HCT116 (cell line): ENCODE measurements around the gene POLN. TPM values are rescaled to one million over a fixed set of nuclear protein-coding genes. Genes with fewer than 3 reads are reported as not detected.

Source experiments
- ATAC-seq: fragments of 200-7000 bp; cut with Tn5 transposase; 2 replicates; pipeline ENCODE4 v1.9.1; 2020; ENCODE audit warnings: mild to moderate bottlenecking, moderate library complexity
- BruUV-seq: library from RNA; stranded (reverse); fragments of 400-500 nt; replicated peaks from 2 replicates; lab custom pipeline; 2021; lab: Mats Ljungman, UMichigan
- CTCF ChIA-PET: fragments of 300-600 bp; sonication (Branson Sonifier 250); formaldehyde crosslinking; loops from one replicate; lab custom pipeline; 2021; ENCODE audit warnings: antibody characterized with exemption; lab: Charles Lee
- POLR2A ChIA-PET: fragments of 300-600, 350-600 bp; sonication (Branson Sonifier 250); formaldehyde crosslinking; loops from one replicate; lab custom pipeline; 2021; ENCODE audit warnings: antibody characterized with exemption; lab: Charles Lee
- RAD21 ChIA-PET, 2 experiments: fragments of 300-600 bp; sonication (Branson Sonifier 250); formaldehyde crosslinking; loops; one replicate each; lab custom pipeline; 2023; ENCODE audit warnings: low total read pairs in 2 of 2; ENCODE audit not compliant: uncharacterized antibody in 2 of 2, unreplicated experiment in 2 of 2, low non-redundant PET in 1 of 2; lab: Charles Lee
- DNase-seq: peaks from one replicate; pipeline ENCODE4 v3.0.0-alpha.2; 2010; ENCODE audit warnings: low read depth, low spot score
- H2AFZ ChIP-seq: fragments of 200-600 bp; shearing (Covaris generic), sonication (generic); 2 replicates; pipeline ENCODE4 v1.6.1; 2017; ENCODE audit warnings: low read depth, mixed run types, mixed read lengths, antibody characterized with exemption, low read length; ENCODE audit not compliant: poor library complexity, severe bottlenecking
- H3K27ac ChIP-seq: 2 replicates; pipeline ENCODE4 v1.5.1; 2012; ENCODE audit warnings: low read depth, low read length
- H3K27me3 ChIP-seq: fragments of 200-600 bp; sonication (generic); 2 replicates; pipeline ENCODE4 v1.6.1; 2016; ENCODE audit warnings: mixed run types, low read length, mixed read lengths; ENCODE audit not compliant: insufficient read depth
- H3K36me3 ChIP-seq, 2 experiments: fragments of 200-500 bp in 1 of 2; fragments of 200-600 bp in 1 of 2; sonication (Bioruptor generic) in 1 of 2; sonication (generic) in 1 of 2; 2 replicates each; pipeline versions ENCODE4 v1.5.1 to v1.6.1; 2014 to 2016; ENCODE audit warnings: low read length in 2 of 2, inconsistent platforms in 1 of 2, mixed read lengths in 1 of 2, mixed run types in 1 of 2; ENCODE audit not compliant: insufficient read depth in 2 of 2, control insufficient read depth in 1 of 2
- H3K4me1 ChIP-seq, 2 experiments: fragments of 200-600 bp in 1 of 2; sonication (generic) in 1 of 2; 2 replicates each; pipeline versions ENCODE4 v1.5.1 to v1.6.1; 2012 to 2017; ENCODE audit warnings: low read length in 2 of 2, inconsistent platforms in 1 of 2, mild to moderate bottlenecking in 1 of 2, mixed read lengths in 1 of 2, mixed run types in 1 of 2, moderate library complexity in 1 of 2; ENCODE audit not compliant: insufficient read depth in 2 of 2, control insufficient read depth in 1 of 2
- H3K4me2 ChIP-seq: fragments of 200-600 bp; sonication (generic); 2 replicates; pipeline ENCODE4 v1.6.1; 2017; ENCODE audit warnings: mixed run types, low read length, mixed read lengths
- H3K4me3 ChIP-seq, 2 experiments: fragments of 200-600 bp in 1 of 2; sonication (generic) in 1 of 2; replicated peaks in 1 of 2; 2 replicates each; pipeline ENCODE4 v1.5.1; 2011 to 2016; ENCODE audit warnings: low read length in 2 of 2, control low read depth in 1 of 2, low read depth in 1 of 2, mild to moderate bottlenecking in 1 of 2, mixed read lengths in 1 of 2, mixed run types in 1 of 2
- H3K79me2 ChIP-seq: fragments of 200-600 bp; sonication (generic); 2 replicates; pipeline ENCODE4 v1.6.1; 2017; ENCODE audit warnings: mild to moderate bottlenecking, mixed run types, low read length, moderate library complexity, mixed read lengths; ENCODE audit not compliant: insufficient read depth
- H3K9ac ChIP-seq: fragments of 200-600 bp; sonication (generic); 2 replicates; pipeline ENCODE4 v1.6.1; 2016; ENCODE audit warnings: low read length, mixed read lengths
- H3K9me2 ChIP-seq: fragments of 200-600 bp; sonication (generic), shearing (Covaris generic); 2 replicates; pipeline ENCODE4 v1.6.1; 2017; ENCODE audit warnings: mixed run types, mild to moderate bottlenecking, moderate library complexity; ENCODE audit not compliant: insufficient read depth
- H3K9me3 ChIP-seq, 2 experiments: fragments of 200-500 bp in 1 of 2; fragments of 200-600 bp in 1 of 2; sonication (Bioruptor generic) in 1 of 2; sonication (generic) in 1 of 2; 2 replicates each; pipeline ENCODE4 v1.6.1; 2014 to 2017; ENCODE audit warnings: low read length in 2 of 2, mixed read lengths in 2 of 2, inconsistent platforms in 1 of 2, low read depth in 1 of 2, mild to moderate bottlenecking in 1 of 2, mixed run types in 1 of 2, moderate library complexity in 1 of 2; ENCODE audit not compliant: control insufficient read depth in 1 of 2, insufficient read depth in 1 of 2
- H4K20me1 ChIP-seq: fragments of 200-600 bp; sonication (generic), shearing (Covaris generic); 2 replicates; pipeline ENCODE4 v1.6.1; 2017; ENCODE audit warnings: mixed run types, mild to moderate bottlenecking, moderate library complexity; ENCODE audit not compliant: insufficient read depth
- CBX3 ChIP-seq: IDR thresholded peaks from 2 replicates; pipeline ENCODE4 v1.6.1; 2012; ENCODE audit warnings: low read depth
- CEBPB ChIP-seq: IDR thresholded peaks from 2 replicates; pipeline ENCODE4 v1.6.1; 2012; ENCODE audit warnings: low read depth
- EGR1 ChIP-seq: IDR thresholded peaks from 2 replicates; pipeline ENCODE4 v1.6.1; 2012; ENCODE audit warnings: low read depth
- ELF1 ChIP-seq: IDR thresholded peaks from 2 replicates; pipeline ENCODE4 v1.6.1; 2012; ENCODE audit warnings: low read depth, borderline replicate concordance
- EZH2phosphoT487 ChIP-seq: fragments of 200-600 bp; IDR thresholded peaks from 2 replicates; pipeline ENCODE4 v1.6.1; 2018; ENCODE audit warnings: antibody characterized with exemption, borderline replicate concordance
- JUND ChIP-seq: IDR thresholded peaks from 2 replicates; pipeline ENCODE4 v1.6.1; 2012
- POLR2A ChIP-seq: IDR thresholded peaks from 2 replicates; pipeline ENCODE4 v1.7.0; 2011; ENCODE audit warnings: borderline replicate concordance; ENCODE audit not compliant: insufficient read depth, insufficient read length; ENCODE audit errors: extremely low read depth
- POLR2AphosphoS5 ChIP-seq: IDR thresholded peaks from 2 replicates; pipeline ENCODE4 v1.6.1; 2011; ENCODE audit warnings: mild to moderate bottlenecking, low read depth, low read length, moderate library complexity
- RAD21 ChIP-seq: IDR thresholded peaks from 2 replicates; pipeline ENCODE4 v1.6.1; 2012; ENCODE audit warnings: low read depth, mild to moderate bottlenecking
- SP1 ChIP-seq: IDR thresholded peaks from 2 replicates; pipeline ENCODE4 v1.6.1; 2012; ENCODE audit warnings: low read depth
- YY1 ChIP-seq: IDR thresholded peaks from 2 replicates; pipeline ENCODE4 v1.6.1; 2011; ENCODE audit warnings: low read length, low read depth, moderate library complexity, mild to moderate bottlenecking; ENCODE audit not compliant: insufficient replicate concordance; ENCODE audit errors: extremely low read depth
- ZFX ChIP-seq: fragments of 450-650 bp; IDR thresholded peaks from 2 replicates; pipeline ENCODE4 v1.6.1; 2017
- ZNF274 ChIP-seq: fragments of 200-500 bp; sonication (Bioruptor generic); IDR thresholded peaks from 2 replicates; pipeline ENCODE4 v1.6.1; 2014; ENCODE audit warnings: mild to moderate bottlenecking, low read depth, low read length, inconsistent platforms
- intact Hi-C: fragments of 100-400 bp; cut with micrococcal nuclease; formaldehyde crosslinking; loops from 2 replicates; pipeline ENCODE4 v1.10.0; 2022
- total RNA-seq: library from RNA; stranded (reverse); gene quantifications from one replicate; pipeline ENCODE4 v1.2.1, GENCODE V29; 2021; ENCODE audit not compliant: unreplicated experiment
- TF ChIP-seq, protein P1 (sequence below): IDR thresholded peaks from 2 replicates; pipeline ENCODE4 v1.6.1; 2011; ENCODE audit warnings: mild to moderate bottlenecking, low read length, moderate library complexity; ENCODE audit not compliant: insufficient replicate concordance; ENCODE audit errors: extremely low read depth
- TF ChIP-seq, protein P2 (sequence below), 3 experiments: fragments of 200-600 bp in 1 of 3; sonication (generic) in 1 of 3; IDR thresholded peaks in 2 of 3; conservative IDR thresholded peaks in 1 of 3; 2 replicates each; pipeline ENCODE4 v1.5.1; 2012 to 2017; ENCODE audit warnings: low read depth in 2 of 3, low read length in 2 of 3, antibody characterized with exemption in 1 of 3, borderline replicate concordance in 1 of 3, control low read depth in 1 of 3, mild to moderate bottlenecking in 1 of 3, mixed read lengths in 1 of 3, mixed run types in 1 of 3, moderate library complexity in 1 of 3; ENCODE audit not compliant: insufficient read depth in 1 of 3

Gene POLN
- total RNA-seq, 1 experiment from 2014 or later, result 3.1 TPM

DNA sequence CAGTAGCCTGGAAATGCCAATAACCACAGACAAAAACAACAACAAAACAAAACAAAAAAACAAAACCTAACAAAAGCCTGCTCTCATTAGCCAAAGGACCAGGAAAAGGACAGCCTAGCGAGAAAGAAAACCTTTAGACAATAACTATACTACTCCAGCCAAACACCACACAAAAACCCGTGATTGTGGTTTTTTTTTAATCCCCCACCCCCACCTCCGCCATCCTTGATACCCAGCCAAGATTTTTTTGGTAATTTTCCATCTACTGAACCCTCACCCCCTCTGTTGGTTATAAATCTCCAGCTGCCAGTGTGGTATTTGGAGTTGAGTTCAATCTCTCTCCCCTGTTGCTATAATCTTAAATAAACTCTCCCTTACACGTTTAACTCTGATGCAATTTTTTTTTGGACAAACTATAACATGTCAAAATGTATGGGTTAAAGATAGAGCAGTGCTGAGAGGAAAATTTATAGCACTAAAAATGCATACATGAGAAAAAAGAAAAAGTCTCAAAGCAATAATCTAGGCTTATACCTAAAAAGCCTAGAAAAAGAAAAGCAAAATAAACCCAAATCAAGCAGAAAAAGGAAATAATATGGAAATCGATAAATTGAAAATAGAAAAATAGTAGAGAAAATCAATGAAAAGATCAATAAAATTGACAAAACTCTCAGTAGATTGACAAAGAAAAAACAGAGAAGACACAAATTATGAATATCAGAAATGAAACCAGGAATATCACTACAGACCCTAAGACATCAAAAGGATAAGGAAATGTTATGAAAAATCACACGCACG lies 99.1 kb downstream of the POLN start:
- BruUV-seq, result no TSS peak
- ATAC-seq, result no peak
- ChIA-PET RAD21 (no interaction called here), POLR2A (no interaction called here)
- Histone ChIP-seq H3K36me3 (no peaks in the 10 kb centered on the region), H3K4me1 (peaks cover 3 to 13% of the 10 kb centered on the region in 2 experiments; a peak in 3 of 4 replicates), H3K9me3 (no peaks in the 10 kb centered on the region), H4K20me1 (no peaks in the 10 kb centered on the region), H3K9ac (no peak overlapping the region), H3K79me2 (no peaks in the 10 kb centered on the region), H3K27ac (no peak overlapping the region), H3K4me3 (no peak overlapping the region), H3K4me2 (no peak overlapping the region)
- intact Hi-C loops, result no loop called here
- DNase-seq, result no peak
- TF ChIP-seq POLR2A, result no peak
- TF ChIP-seq EGR1, result no peak
- TF ChIP-seq, all 23 proteins: peak for 0
- H2AFZ ChIP-seq, result no peak overlapping the region
- no peaks in the 10 kb centered on the region for H3K27me3 ChIP-seq
- H3K9me2 ChIP-seq, result no peaks in the 10 kb centered on the region
- CTCF ChIA-PET, result no interaction called here

DNA sequence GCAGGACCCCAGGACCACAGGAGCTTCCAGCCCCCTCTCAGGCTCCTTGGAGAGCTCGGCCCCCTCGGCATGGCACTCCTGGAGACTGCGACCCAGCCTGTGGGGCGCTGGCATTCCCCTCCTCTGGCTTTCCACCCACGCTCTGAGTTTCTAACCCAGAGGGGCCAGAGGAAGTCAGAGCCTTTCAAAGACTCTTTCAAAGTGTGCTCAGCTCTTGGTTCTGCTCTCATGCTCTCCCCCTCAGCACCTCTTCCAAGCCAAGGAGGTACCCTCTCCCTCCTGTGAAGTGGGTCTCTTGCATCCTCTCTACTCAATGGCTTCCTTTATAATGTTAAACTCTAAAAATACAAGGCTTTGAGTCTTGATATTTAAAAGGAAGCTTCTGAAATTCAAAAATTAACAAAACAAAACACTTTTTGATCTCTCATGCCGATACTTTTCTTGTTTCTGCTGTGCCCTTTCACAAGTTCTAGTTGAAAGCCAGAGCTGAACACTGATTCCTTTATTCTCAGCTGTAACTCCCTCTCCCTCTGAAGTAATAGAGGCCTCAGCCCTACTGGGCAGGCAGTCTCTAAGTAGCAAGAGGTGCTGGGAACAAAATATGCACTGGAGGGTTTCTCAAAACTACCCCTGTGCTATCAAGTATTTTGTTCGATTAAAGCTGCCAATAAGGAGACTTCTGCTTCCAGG lies 100.0 kb downstream of the POLN start:
- POLR2A ChIA-PET, result no interaction called here
- Histone ChIP-seq H3K4me2 (no peak overlapping the region), H3K36me3 (no peaks in the 10 kb centered on the region)
- TF ChIP-seq ZFX (no peak), ELF1 (no peak), POLR2AphosphoS5 (no peak), POLR2A (no peak), JUND (no peak), RAD21 (no peak), ZNF274 (no peak), SP1 (no peak), EZH2phosphoT487 (no peak), YY1 (no peak), CEBPB (no peak), CBX3 (no peak)
- TF ChIP-seq, protein P1, sequence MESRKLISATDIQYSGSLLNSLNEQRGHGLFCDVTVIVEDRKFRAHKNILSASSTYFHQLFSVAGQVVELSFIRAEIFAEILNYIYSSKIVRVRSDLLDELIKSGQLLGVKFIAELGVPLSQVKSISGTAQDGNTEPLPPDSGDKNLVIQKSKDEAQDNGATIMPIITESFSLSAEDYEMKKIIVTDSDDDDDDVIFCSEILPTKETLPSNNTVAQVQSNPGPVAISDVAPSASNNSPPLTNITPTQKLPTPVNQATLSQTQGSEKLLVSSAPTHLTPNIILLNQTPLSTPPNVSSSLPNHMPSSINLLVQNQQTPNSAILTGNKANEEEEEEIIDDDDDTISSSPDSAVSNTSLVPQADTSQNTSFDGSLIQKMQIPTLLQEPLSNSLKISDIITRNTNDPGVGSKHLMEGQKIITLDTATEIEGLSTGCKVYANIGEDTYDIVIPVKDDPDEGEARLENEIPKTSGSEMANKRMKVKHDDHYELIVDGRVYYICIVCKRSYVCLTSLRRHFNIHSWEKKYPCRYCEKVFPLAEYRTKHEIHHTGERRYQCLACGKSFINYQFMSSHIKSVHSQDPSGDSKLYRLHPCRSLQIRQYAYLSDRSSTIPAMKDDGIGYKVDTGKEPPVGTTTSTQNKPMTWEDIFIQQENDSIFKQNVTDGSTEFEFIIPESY, result no peak
- TF ChIP-seq, protein P2, sequence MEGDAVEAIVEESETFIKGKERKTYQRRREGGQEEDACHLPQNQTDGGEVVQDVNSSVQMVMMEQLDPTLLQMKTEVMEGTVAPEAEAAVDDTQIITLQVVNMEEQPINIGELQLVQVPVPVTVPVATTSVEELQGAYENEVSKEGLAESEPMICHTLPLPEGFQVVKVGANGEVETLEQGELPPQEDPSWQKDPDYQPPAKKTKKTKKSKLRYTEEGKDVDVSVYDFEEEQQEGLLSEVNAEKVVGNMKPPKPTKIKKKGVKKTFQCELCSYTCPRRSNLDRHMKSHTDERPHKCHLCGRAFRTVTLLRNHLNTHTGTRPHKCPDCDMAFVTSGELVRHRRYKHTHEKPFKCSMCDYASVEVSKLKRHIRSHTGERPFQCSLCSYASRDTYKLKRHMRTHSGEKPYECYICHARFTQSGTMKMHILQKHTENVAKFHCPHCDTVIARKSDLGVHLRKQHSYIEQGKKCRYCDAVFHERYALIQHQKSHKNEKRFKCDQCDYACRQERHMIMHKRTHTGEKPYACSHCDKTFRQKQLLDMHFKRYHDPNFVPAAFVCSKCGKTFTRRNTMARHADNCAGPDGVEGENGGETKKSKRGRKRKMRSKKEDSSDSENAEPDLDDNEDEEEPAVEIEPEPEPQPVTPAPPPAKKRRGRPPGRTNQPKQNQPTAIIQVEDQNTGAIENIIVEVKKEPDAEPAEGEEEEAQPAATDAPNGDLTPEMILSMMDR (IDR thresholded peaks at IDR 0.05 in 2 of 3, conservative IDR thresholded peaks at IDR 0.05 in 1 of 3; ENCODE audit: borderline replicate concordance in 1 of 3, insufficient read depth in 1 of 3, low read depth in 2 of 3, low read length in 2 of 3), result no peak

More for the DNA sequence above, 100.0 kb downstream of the POLN start:
- Histone ChIP-seq H2AFZ (no peak overlapping the region), H3K27ac (no peak overlapping the region), H4K20me1 (no peaks in the 10 kb centered on the region), H3K79me2 (no peaks in the 10 kb centered on the region), H3K4me3 (no peak overlapping the region), H3K4me1 (peaks cover 3 to 13% of the 10 kb centered on the region in 2 experiments; a peak in 3 of 4 replicates), H3K9ac (no peak overlapping the region), H3K9me2 (no peaks in the 10 kb centered on the region), H3K27me3 (no peaks in the 10 kb centered on the region), H3K9me3 (no peaks in the 10 kb centered on the region)
- ChIA-PET RAD21 (no interaction called here), CTCF (no interaction called here)
- ATAC-seq (no peak), DNase-seq (no peak)
- no TSS peak for BruUV-seq
- intact Hi-C loops, result no loop called here
